Stimulated activated CD4-positive, alpha-beta T cell treated with anti-CD3 and anti-CD28 coated beads, Interleukin-12 subunit alpha, Interleukin-12 subunit beta, amount 100 ng/mL, for 24 hours (primary cell): ENCODE measurements around the gene EHMT1.
"Not testable (repeated sequence)": the region's sequence is repeated elsewhere in the genome, so short reads cannot be mapped to it uniquely, and the experiment has no call there.

ENCODE experiments used
- DNase-seq, 2 experiments: peaks; one replicate each; pipeline ENCODE4 v3.0.0-alpha.2; 2020; ENCODE audit warnings: low read depth in 2 of 2

The EHMT1 gene

DNA sequence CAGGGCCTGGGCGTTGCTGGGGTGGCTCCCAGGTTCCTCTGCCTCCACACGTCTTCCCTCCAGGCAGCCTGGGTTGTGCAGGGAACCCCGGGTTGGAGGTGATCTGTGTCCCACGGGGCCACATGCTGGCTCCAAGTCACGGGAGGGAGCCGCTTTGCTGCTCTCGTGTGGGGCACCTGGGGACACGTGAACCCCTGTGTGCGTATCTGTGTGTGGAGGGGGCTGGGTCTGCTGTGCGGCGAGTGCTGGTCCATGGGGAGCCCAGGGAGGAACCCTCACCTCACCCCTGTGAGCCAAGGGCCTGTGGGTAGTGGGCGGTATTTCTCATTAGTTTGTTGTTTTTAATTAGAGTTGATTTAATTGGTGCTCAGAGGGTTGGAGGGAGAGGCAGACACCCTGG is 266.3 kb downstream of the EHMT1 start:
- not testable (repeated sequence) for DNase-seq
